Gastrocnemius medialis (tissue), 4 donors: ENCODE measurements around the gene GPSM3.

Experiments
- CTCF ChIP-seq, 5 experiments: fragments of 450-650 bp in 3 of 5; fragments of 200-600 bp in 2 of 5; sonication (generic) in 2 of 5; IDR thresholded peaks in 4 of 5; conservative IDR thresholded peaks in 1 of 5; 1 replicate in 4 of 5; 2 replicates in 1 of 5; pipeline ENCODE4 v1.5.1; 2016 to 2019; ENCODE audit warnings: antibody characterized with exemption in 5 of 5, mild to moderate bottlenecking in 3 of 5, moderate library complexity in 3 of 5
- POLR2A ChIP-seq, 2 donors: fragments of 450-650 bp; IDR thresholded peaks; one replicate each; pipeline ENCODE4 v1.6.1; 2017; ENCODE audit warnings: antibody characterized with exemption in 2 of 2, mild to moderate bottlenecking in 2 of 2, moderate library complexity in 2 of 2

- TF ChIP-seq CTCF (IDR thresholded peaks at IDR 0.05 in 4 of 5, conservative IDR thresholded peaks at IDR 0.05 in 1 of 5) (no peak), POLR2A (IDR thresholded peaks at IDR 0.05) (no peak)
Observed at GRCh38 chr6:32167761-32168262, 24.6 kb downstream of the GPSM3 start.
